ENCODE measurements around the gene SMG6. TPM values are rescaled to one million over a fixed set of nuclear protein-coding genes. Genes with fewer than 3 reads are reported as not detected.

SMG6 gene
- total and polyA plus RNA-seq, 2 of the 13 experiments (the other 11 are each of a cell fraction or from before 2014, with no cell fraction given) = 4.6 to 14.6 TPM

DNA sequence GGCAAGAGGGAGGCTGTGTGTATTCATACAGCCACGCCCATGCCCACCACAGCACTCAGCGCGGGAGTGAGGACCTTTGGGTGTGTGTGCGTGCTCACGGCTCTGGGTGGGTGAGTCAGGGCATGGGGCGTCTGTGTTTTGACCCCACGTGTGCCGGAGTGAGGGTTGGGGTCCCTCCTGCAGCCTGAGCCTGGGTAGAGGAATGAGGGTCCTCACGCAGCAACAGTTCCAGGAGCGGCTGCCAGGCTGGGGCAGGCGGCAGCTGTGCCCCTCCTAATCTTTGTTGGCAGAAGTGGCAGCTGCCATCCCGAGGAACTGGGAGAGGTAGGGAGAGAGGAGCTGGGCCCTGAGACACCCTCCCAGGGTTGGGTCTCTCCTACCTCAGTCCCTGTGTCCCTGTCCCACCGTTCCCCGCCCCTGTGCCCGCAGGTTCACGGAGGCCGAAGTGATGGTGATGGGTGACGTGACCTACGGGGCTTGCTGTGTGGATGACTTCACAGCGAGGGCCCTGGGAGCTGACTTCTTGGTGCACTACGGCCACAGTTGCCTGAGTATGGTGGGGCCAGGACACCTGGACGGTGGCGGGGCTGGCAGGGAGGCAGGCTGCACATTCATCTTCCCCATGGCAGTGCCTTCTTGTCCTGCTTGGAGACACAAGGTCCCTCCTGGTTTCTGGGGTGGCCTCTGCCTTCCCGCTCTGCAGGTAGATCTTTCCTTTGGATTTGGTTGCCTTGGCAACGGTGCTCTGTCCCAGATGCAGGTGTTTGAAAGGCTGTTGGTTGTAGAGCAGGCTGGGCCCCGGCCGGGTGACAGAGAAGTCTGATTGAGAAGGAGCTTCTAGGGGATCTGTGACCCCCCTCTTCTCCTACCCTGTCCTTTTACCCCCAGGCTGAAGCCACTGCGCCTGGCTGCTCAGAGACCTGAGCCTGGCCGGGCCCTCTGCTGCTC, 267.8 kb downstream of the SMG6 start:
- DNase-seq (ENCODE audit: low spot score) (no peak), FAIRE-seq (no peak), ATAC-seq (no peak)
- Histone ChIP-seq H3K27me3 (ENCODE audit: control insufficient read depth in 1 of 2, insufficient read depth in 2 of 2, low read length in 2 of 2) (no peaks in the 10 kb centered on the region), H3K36me3 (replicated peaks in 1 of 2; ENCODE audit: control insufficient read depth in 1 of 2, insufficient read depth in 2 of 2, low read length in 2 of 2) (peaks cover 15 to 36% of the 10 kb centered on the region in 2 experiments; a peak in 4 of 5 replicates), H3K4me3 (replicated peaks in 1 of 3; ENCODE audit: insufficient read depth in 1 of 3, low read depth in 2 of 3, low read length in 3 of 3) (no peak overlapping the region), H3K27ac (ENCODE audit: extremely low read length, insufficient read depth, low read length) (no peak overlapping the region), H3K4me2 (ENCODE audit: low read depth, low read length) (no peak overlapping the region), H3K4me1 (ENCODE audit: insufficient read depth, low read length) (peaks cover 9% of the 10 kb centered on the region), H3K9ac (ENCODE audit: insufficient read depth, low read depth, low read length) (no peak overlapping the region), H3K9me3 (ENCODE audit: low read length) (no peaks in the 10 kb centered on the region), H3K79me2 (ENCODE audit: insufficient read depth, low read length) (peaks cover 3% of the 10 kb centered on the region), H2AFZ (ENCODE audit: low read length) (no peak overlapping the region), H4K20me1 (ENCODE audit: insufficient read depth, low read length) (peaks cover 2% of the 10 kb centered on the region)
- in situ Hi-C loops (cut with HindIII; ENCODE audit: extremely low pct_ligation_motif_present, low pct_unique_long_range_greater_than_20kb) = loop anchor here (25.0 kb wide), 1 partner anchor 324 kb away; the partner anchor contains the start of genes TLCD2 and WDR81
- no TSS peak for BruUV-seq (replicated peaks)
- WGBS (ENCODE audit: low lambda C conversion rate) = 98% methylated on average over 24 of the region's 29 CpGs
- ChIA-PET POLR2A (no interaction called here), CTCF (ENCODE audit: low intra/inter-chr PET ratio, low total read pairs) (no interaction called here)
- TF ChIP-seq CENPX (CRISPR knock-in tag; IDR thresholded peaks at IDR 0.05) (no peak), ZNF891 (CRISPR knock-in tag; IDR thresholded peaks at IDR 0.05) (no peak), HDAC2 (CRISPR knock-in tag; IDR thresholded peaks at IDR 0.05) (no peak), ZNF296 (CRISPR knock-in tag; conservative IDR thresholded peaks at IDR 0.05) (no peak), HES4 (CRISPR knock-in tag; IDR thresholded peaks at IDR 0.05; ENCODE audit: borderline replicate concordance) (no peak), ZSCAN30 (CRISPR knock-in tag; IDR thresholded peaks at IDR 0.05) (no peak), ZBTB7B (CRISPR knock-in tag; IDR thresholded peaks at IDR 0.05) (no peak), BORCS8-MEF2B (CRISPR knock-in tag; IDR thresholded peaks at IDR 0.05) (no peak), ZNF557 (CRISPR knock-in tag; IDR thresholded peaks at IDR 0.05) (no peak), SNAI1 (CRISPR knock-in tag; IDR thresholded peaks at IDR 0.05; ENCODE audit: borderline replicate concordance) (no peak)
- TF ChIP-seq, protein P1, sequence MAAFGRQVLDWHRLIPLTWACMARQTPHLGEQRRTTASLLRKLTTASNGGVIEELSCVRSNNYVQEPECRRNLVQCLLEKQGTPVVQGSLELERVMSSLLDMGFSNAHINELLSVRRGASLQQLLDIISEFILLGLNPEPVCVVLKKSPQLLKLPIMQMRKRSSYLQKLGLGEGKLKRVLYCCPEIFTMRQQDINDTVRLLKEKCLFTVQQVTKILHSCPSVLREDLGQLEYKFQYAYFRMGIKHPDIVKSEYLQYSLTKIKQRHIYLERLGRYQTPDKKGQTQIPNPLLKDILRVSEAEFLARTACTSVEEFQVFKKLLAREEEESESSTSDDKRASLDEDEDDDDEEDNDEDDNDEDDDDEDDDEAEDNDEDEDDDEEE (CRISPR knock-in tag; IDR thresholded peaks at IDR 0.05) = no peak
- TF ChIP-seq, protein P2, sequence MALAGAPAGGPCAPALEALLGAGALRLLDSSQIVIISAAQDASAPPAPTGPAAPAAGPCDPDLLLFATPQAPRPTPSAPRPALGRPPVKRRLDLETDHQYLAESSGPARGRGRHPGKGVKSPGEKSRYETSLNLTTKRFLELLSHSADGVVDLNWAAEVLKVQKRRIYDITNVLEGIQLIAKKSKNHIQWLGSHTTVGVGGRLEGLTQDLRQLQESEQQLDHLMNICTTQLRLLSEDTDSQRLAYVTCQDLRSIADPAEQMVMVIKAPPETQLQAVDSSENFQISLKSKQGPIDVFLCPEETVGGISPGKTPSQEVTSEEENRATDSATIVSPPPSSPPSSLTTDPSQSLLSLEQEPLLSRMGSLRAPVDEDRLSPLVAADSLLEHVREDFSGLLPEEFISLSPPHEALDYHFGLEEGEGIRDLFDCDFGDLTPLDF (CRISPR knock-in tag; IDR thresholded peaks at IDR 0.05) = no peak
- TF ChIP-seq, protein P3, sequence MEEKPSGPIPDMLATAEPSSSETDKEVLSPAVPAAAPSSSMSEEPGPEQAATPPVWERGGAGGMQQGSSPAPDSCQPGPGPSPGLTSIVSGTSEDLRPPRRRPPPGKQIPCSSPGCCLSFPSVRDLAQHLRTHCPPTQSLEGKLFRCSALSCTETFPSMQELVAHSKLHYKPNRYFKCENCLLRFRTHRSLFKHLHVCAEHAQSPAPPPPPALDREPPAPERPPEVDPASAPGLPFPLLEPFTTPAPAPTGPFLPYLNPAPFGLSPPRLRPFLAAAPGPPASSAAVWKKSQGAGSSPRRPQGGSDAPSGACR (CRISPR knock-in tag; IDR thresholded peaks at IDR 0.05) = no peak
- intact Hi-C loops (cut with micrococcal nuclease; ENCODE audit: unreplicated experiment) = no loop called here

Data from HepG2 (cell line).